Lung (tissue), 12 donors: Measurements from ENCODE around the gene NENF. TPM values are rescaled to one million over a fixed set of nuclear protein-coding genes. Genes with fewer than 3 reads are reported as not detected.

Source experiments
- ATAC-seq: fragments of 200-7000 bp; cut with Tn5 transposase; one replicate; pipeline ENCODE4 v1.9.1; 2020; ENCODE audit warnings: moderate number of reproducible peaks; ENCODE audit not compliant: insufficient read depth, low FRiP score
- DNase-seq, 3 donors: peaks; one replicate each; pipeline ENCODE4 v3.0.0-alpha.2; 2013 to 2017
- H3K27ac ChIP-seq, 2 donors: one replicate each; pipeline ENCODE4 v1.5.1; 2013; ENCODE audit warnings: mild to moderate bottlenecking in 2 of 2, moderate library complexity in 2 of 2, control low read depth in 1 of 2, inconsistent platforms in 1 of 2, low read depth in 1 of 2, low read length in 1 of 2
- H3K27me3 ChIP-seq, 3 donors: one replicate each; pipeline ENCODE4 v1.5.1; 2013; ENCODE audit warnings: low read length in 2 of 3; ENCODE audit not compliant: control insufficient read depth in 3 of 3, insufficient read depth in 3 of 3
- H3K36me3 ChIP-seq, 4 donors: one replicate each; pipeline ENCODE4 v1.5.1; 2013; ENCODE audit warnings: low read length in 4 of 4, mild to moderate bottlenecking in 1 of 4, moderate library complexity in 1 of 4; ENCODE audit not compliant: control insufficient read depth in 4 of 4, insufficient read depth in 4 of 4
- H3K4me1 ChIP-seq, 5 donors: one replicate each; pipeline ENCODE4 v1.5.1; 2013; ENCODE audit warnings: low read length in 5 of 5, mild to moderate bottlenecking in 2 of 5, moderate library complexity in 1 of 5; ENCODE audit not compliant: control insufficient read depth in 5 of 5, insufficient read depth in 5 of 5
- H3K4me3 ChIP-seq: one replicate; pipeline ENCODE4 v1.5.1; 2013; ENCODE audit warnings: mild to moderate bottlenecking, control low read depth, moderate library complexity
- H3K9ac ChIP-seq, 2 donors: one replicate each; pipeline ENCODE4 v1.5.1; 2013; ENCODE audit warnings: low read length in 2 of 2, control low read depth in 1 of 2; ENCODE audit not compliant: insufficient read depth in 1 of 2
- H3K9me3 ChIP-seq, 4 donors: one replicate each; pipeline ENCODE4 v1.5.1; 2013; ENCODE audit warnings: low read length in 3 of 4, mild to moderate bottlenecking in 1 of 4, moderate library complexity in 1 of 4; ENCODE audit not compliant: control insufficient read depth in 4 of 4, insufficient read depth in 3 of 4
- WGBS, 2 donors: extraction: QIAGEN DNeasy Blood & Tissue Kit; methylation state at CpG; one replicate each; pipeline ENCODE4 v1.1.7; 2013; 5-methylcytosine and 5-hydroxymethylcytosine counted together
- polyA plus RNA-seq, 2 donors: library from polyadenylated mRNA; stranded (reverse); fragments of 200-250 nt; gene quantifications; one replicate each; pipeline ENCODE4 v1.2.1, GENCODE V29; 2013
- total RNA-seq, 2 donors: library from RNA; depleted of rRNA in 1 of 2; stranded (reverse); fragments of >200 nt in 1 of 2; gene quantifications; one replicate each; pipeline ENCODE4 v1.2.1, GENCODE V29; 2014 to 2021
- TF ChIP-seq, protein P1 (sequence below): IDR thresholded peaks from 2 replicates; pipeline ENCODE4 v1.5.1; 2012; ENCODE audit warnings: mild to moderate bottlenecking; ENCODE audit errors: control extremely low read depth, extremely low read depth
- donor health status: control.
- donor health status: control.
- donor health status: Bipolar disorder and iron deficiency.
- donor health status: healthy.
- donor health status: DM: yes; HTN: yes; CAD: no.

NENF gene
- total and polyA plus RNA-seq, 4 donors, result 27.1 to 94.7 (median 43.5) TPM

- WGBS, 2 donors, result 0 to 20% methylated on average over 1 of the region's 1 CpG
- peaks cover 0 to 3% (median 0%) of the 10 kb centered on the region in 5 donors for H3K4me1 ChIP-seq
- no peak for DNase-seq
Observed at GRCh38 chr1:212458817-212459216, 26.1 kb downstream of the NENF start.

DNA sequence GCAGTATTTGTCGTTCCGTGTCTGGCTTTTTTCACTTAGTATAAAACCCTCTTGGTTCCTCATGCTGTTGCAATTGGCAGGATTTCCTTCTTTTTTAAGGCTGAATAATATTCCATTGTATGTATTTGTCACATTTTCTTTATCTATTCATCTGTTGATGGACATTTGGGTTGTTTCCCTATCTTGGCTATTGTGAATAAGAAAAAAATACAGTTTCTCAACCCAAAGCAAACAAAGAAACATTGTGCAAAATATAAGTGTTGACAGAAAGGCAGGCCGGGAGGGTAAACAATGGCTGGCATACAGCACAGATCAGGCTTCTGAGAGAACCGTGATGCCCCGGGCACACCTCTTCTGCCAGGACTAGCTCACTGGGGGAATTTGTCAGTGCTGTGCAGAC lies 26.9 kb downstream of the NENF start:
- DNase-seq (no peak), ATAC-seq (no peak)
- TF ChIP-seq, protein P1, sequence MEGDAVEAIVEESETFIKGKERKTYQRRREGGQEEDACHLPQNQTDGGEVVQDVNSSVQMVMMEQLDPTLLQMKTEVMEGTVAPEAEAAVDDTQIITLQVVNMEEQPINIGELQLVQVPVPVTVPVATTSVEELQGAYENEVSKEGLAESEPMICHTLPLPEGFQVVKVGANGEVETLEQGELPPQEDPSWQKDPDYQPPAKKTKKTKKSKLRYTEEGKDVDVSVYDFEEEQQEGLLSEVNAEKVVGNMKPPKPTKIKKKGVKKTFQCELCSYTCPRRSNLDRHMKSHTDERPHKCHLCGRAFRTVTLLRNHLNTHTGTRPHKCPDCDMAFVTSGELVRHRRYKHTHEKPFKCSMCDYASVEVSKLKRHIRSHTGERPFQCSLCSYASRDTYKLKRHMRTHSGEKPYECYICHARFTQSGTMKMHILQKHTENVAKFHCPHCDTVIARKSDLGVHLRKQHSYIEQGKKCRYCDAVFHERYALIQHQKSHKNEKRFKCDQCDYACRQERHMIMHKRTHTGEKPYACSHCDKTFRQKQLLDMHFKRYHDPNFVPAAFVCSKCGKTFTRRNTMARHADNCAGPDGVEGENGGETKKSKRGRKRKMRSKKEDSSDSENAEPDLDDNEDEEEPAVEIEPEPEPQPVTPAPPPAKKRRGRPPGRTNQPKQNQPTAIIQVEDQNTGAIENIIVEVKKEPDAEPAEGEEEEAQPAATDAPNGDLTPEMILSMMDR, result no peak
- H3K4me3 ChIP-seq, result no peak overlapping the region
- H3K36me3 ChIP-seq, result no peaks in the 10 kb centered on the region
- H3K9me3 ChIP-seq, result peaks cover 0 to 3% (median under 1%) of the 10 kb centered on the region in 4 donors
- no peak overlapping the region for H3K9ac ChIP-seq
- WGBS, 2 donors, result 86 to 95% methylated on average over 5 of the region's 5 CpGs
- H3K27ac ChIP-seq, result no peak overlapping the region
- H3K27me3 ChIP-seq, result no peaks in the 10 kb centered on the region
- peaks cover 0 to 3% (median 0%) of the 10 kb centered on the region in 5 donors for H3K4me1 ChIP-seq

More at GRCh38 chr1:212458817-212459216, 26.1 kb downstream of the NENF start:
- Histone ChIP-seq H3K9ac (no peak overlapping the region), H3K4me3 (no peak overlapping the region), H3K36me3 (no peaks in the 10 kb centered on the region), H3K27me3 (no peaks in the 10 kb centered on the region), H3K27ac (no peak overlapping the region), H3K9me3 (peaks cover 0 to 3% (median under 1%) of the 10 kb centered on the region in 4 donors)
- TF ChIP-seq, protein P1, result no peak
- ATAC-seq, result no peak

GRCh38 chr1:212460376-212460775 lies 27.7 kb downstream of the NENF start:
- DNase-seq (no peak), ATAC-seq (no peak)
- no peaks in the 10 kb centered on the region for H3K27me3 ChIP-seq
- TF ChIP-seq, protein P1, result no peak
- no peak overlapping the region for H3K9ac ChIP-seq
- no peaks in the 10 kb centered on the region for H3K36me3 ChIP-seq
- peaks cover 0 to 3% (median under 1%) of the 10 kb centered on the region in 4 donors for H3K9me3 ChIP-seq
- H3K27ac ChIP-seq, result no peak overlapping the region
- no peak overlapping the region for H3K4me3 ChIP-seq
- 90 to 92% methylated on average over 9 of the region's 9 CpGs for WGBS, 2 donors
- peaks cover 0 to 3% (median 0%) of the 10 kb centered on the region in 5 donors for H3K4me1 ChIP-seq
